GM10847 (cell line): Measurements from ENCODE around the gene TRIM47.

Experiments used
- POLR2A ChIP-seq: IDR thresholded peaks from 2 replicates; pipeline ENCODE4 v1.6.1; 2011; ENCODE audit not compliant: insufficient read length; ENCODE audit errors: extremely low read depth

The TRIM47 gene

DNA sequence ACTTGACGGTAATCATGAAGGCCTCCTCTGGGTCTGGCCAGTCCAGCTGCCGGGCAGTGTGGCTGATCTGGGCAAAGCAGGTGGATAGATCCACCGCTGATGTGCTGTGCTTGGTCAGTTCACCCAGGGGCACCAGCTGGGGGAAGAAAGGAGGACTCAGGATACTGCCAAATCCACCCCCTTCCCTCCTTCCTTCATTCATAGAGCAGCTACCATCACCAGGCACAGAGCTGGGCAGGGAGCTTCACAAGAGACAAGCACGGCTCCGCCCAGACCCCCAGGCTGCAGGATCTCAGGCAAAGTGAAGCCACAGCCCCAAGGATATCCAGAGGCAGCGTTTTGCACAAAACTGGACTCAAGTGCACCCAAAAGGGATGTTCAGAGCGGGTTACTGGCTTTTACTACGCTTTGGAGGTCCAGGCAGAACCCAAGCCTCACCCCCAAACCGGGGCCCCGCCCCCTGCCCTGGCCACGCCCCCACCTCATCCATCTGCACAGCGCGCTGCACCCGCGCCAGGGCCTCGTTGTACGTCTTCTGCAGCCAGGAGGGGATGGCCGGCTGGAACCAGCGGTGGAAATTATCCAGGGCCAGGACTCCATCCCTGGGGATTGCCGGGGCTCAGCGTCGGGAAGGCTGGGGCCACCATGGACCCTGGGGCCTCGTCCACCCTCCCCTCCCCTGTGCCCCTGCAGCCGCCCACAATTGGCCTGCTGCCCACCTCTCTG lies 43.3 kb downstream of the TRIM47 start:
- TF ChIP-seq POLR2A = no peak

GRCh38 chr17:75834279-75834920 lies 44.0 kb downstream of the TRIM47 start:
- no peak for TF ChIP-seq POLR2A

- TF ChIP-seq POLR2A = no peak
Observed at GRCh38 chr17:75832652-75833400, 45.6 kb downstream of the TRIM47 start.

DNA sequence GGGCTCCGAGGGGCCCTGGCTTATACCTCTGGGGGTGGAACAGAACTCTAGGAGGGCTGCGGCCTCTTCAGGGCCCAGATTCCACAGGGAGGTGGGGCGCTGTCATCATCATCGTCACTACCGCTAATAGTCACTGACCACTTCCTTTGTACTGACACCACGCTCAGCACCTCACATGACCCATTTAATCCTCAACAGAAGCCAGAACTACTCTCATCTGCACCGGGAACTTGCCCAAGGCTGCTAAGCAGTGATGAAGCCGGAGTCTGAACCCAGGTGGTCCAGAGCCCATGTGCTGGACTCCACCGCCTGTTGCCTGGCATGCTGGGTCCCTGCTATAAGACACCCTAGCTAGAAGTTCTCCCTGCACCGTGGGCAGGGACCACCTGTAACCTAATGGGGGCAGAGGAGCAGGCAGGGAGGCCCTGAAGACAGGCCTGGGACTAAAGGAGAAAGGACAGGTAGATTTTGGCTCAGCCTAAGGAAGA lies 46.2 kb downstream of the TRIM47 start:
- TF ChIP-seq POLR2A = no peak

DNA sequence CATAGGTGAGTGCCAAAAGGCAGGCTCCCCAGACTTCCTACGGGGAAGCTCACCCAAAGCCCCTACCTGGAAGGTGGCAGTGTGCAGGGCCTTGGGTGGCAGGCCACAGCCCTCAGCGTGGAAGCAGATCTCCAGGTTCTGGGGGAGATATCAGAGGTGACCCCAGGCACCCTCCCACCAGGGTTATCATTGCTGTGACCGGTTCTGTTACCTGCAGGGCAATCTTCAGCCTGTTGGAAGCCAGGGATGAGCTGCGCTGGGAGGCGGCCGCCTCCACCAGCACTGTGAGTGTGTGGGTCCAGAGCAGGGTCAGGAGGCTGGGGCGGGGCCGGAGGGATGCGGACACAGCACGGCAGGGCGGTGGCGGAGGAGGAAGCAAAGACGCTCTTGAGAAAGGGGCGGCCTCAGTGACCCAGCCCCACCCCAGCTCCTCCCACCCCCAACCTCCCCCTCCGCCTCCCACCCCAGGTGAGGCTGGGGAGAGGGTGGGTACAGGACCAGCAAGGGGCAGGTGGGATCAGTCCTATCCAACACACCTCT lies 47.3 kb downstream of the TRIM47 start:
- TF ChIP-seq POLR2A = no peak

GRCh38 chr17:75830164-75831031 lies 48.0 kb downstream of the TRIM47 start:
- TF ChIP-seq POLR2A = no peak

DNA sequence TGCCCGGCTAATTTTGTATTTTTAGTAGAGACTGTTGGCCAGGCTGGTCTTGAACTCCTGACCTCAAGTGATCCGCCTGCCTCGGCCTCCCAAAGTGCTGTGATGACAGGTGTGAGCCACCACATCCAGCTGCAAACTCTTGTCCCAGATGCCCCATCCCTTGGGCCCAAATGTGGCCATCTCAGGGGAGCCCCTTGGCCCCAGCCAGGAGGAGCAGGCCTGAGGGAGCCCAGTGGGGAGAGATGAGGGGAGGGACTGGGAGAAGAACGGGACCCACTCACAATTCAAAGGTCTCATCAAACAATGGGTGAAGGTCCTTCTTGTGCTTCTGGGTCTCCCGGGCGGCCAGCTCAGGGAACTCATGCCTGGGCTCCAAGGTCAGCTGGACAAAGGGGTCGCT lies 48.6 kb downstream of the TRIM47 start:
- no peak for TF ChIP-seq POLR2A

- TF ChIP-seq POLR2A = no peak
Observed at GRCh38 chr17:75828741-75829140, 49.6 kb downstream of the TRIM47 start.

- no peak for TF ChIP-seq POLR2A
Observed at GRCh38 chr17:75828076-75828400, 50.3 kb downstream of the TRIM47 start.

DNA sequence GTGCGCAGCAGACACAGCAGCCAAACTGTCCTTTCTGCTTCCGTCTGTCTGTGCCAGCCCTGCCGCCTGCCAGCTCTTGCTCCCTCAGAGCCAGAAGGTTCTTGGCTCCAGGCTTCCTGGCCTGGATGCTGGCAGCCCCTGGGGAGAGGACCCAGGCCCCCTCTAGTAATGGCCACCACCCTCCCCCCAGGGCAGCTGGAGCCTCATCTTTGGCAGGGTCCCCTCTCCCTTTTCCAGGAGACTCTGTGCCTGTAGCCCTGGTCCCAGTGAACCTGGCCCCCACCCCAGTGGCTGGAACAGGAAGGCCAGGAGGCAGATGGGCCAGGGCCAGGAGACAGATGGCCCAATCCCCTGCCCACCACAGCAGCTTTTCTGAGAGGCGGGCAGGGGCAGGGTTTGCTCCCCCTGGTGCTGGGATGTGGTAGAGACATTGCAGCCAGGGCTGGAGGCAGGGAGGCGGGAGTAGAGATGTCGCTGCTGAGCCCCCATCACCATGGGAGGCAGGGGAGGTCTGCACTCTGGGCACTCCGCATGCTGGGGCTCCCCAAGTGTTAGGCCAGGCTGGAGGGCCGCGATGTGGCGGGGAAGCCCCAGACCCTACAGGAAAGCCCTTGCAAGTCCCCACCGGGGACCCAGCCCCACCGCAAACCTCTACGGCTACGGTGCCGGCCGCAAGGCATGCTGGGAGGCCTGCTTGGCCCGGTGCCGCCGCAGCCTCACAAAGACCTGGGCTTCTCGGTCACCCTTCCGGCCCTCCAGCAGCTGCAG lies 50.9 kb downstream of the TRIM47 start:
- no peak for TF ChIP-seq POLR2A

DNA sequence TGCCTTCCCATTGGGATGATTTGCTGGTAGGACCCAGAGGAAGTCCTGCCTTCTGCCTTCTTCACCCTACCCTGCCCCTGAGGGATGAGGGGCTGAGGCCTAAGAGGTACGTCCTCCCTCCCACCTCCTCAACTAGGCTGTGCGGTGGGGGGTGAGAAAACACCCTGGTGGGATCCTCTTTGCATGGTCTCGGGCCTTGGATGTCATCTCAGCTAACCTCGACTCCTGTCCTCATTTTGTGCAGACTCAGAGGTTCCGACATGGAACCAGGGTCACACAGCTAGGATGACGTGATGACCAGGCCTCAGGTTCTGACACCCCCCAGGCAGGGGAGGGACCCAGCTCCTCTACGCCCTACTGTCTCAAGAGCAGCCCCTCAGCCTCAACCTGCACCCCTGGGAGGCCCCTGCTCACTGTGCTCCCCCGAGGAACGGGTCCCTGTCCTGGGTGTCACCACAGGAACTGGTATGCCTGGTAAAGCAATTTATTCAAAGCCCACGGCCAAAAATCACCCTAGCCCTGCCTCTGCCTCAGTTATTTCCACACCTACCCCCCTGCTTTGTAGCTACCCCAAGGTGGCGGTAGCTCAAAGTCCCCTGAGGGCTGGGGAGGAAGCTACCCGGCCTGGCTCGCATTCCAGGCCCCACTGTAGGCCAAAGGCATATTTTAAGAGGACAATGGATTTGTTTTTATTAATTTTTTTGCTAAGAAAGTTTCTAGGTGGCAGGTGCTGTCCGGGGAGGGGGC lies 51.6 kb downstream of the TRIM47 start:
- no peak for TF ChIP-seq POLR2A

GRCh38 chr17:75825748-75826370 lies 52.5 kb downstream of the TRIM47 start:
- no peak for TF ChIP-seq POLR2A

GRCh38 chr17:75825149-75825552 lies 53.2 kb downstream of the TRIM47 start:
- TF ChIP-seq POLR2A = no peak
